Mesendoderm (in vitro differentiated cells): ENCODE results near the gene IQCN.

Experiments used
- DNase-seq: peaks from one replicate; pipeline ENCODE4 v3.0.0; 2013
- H2AK5ac ChIP-seq: 2 replicates; pipeline ENCODE4 v1.6.1; 2013; ENCODE audit warnings: low read length, inconsistent platforms
- H2BK120ac ChIP-seq: 2 replicates; pipeline ENCODE4 v1.6.1; 2013; ENCODE audit warnings: low read depth, mild to moderate bottlenecking, low read length, moderate library complexity, mixed read lengths
- H2BK15ac ChIP-seq: replicated peaks from 2 replicates; pipeline ENCODE4 v1.6.1; 2013; ENCODE audit warnings: low read depth, mild to moderate bottlenecking, moderate library complexity
- H2BK5ac ChIP-seq: 2 replicates; pipeline ENCODE4 v1.6.1; 2013; ENCODE audit warnings: low read length, inconsistent platforms
- H3K18ac ChIP-seq: 2 replicates; pipeline ENCODE4 v1.6.1; 2013; ENCODE audit warnings: mild to moderate bottlenecking, low read length, mixed read lengths
- H3K23ac ChIP-seq: one replicate; pipeline ENCODE4 v1.6.1; 2013; ENCODE audit warnings: low read length
- H3K27ac ChIP-seq: 2 replicates; pipeline ENCODE4 v1.5.1; 2013; ENCODE audit warnings: low read depth, mild to moderate bottlenecking, inconsistent platforms, low read length, moderate library complexity
- H3K27me3 ChIP-seq: 2 replicates; pipeline ENCODE4 v1.6.1; 2013; ENCODE audit warnings: low read length, control low read depth, mild to moderate bottlenecking, inconsistent platforms; ENCODE audit not compliant: insufficient read depth, poor library complexity
- H3K36me3 ChIP-seq: 2 replicates; pipeline ENCODE4 v1.6.1; 2013; ENCODE audit warnings: low read length, inconsistent platforms; ENCODE audit not compliant: control insufficient read depth, insufficient read depth
- H3K4ac ChIP-seq: one replicate; pipeline ENCODE4 v1.6.1; 2013; ENCODE audit warnings: low read depth, mild to moderate bottlenecking, low read length, moderate library complexity
- H3K4me1 ChIP-seq: 2 replicates; pipeline ENCODE4 v1.6.1; 2013; ENCODE audit warnings: low read depth, low read length, inconsistent platforms; ENCODE audit not compliant: control insufficient read depth
- H3K4me2 ChIP-seq: 2 replicates; pipeline ENCODE4 v1.6.1; 2013; ENCODE audit warnings: low read length
- H3K4me3 ChIP-seq: 2 replicates; pipeline ENCODE4 v1.5.1; 2013; ENCODE audit warnings: mild to moderate bottlenecking, low read length
- H3K56ac ChIP-seq: one replicate; pipeline ENCODE4 v1.6.1; 2013; ENCODE audit warnings: low read length
- H3K79me1 ChIP-seq: 2 replicates; pipeline ENCODE4 v1.6.1; 2013; ENCODE audit warnings: low read length, inconsistent platforms
- H3K79me2 ChIP-seq: 2 replicates; pipeline ENCODE4 v1.6.1; 2013; ENCODE audit warnings: mild to moderate bottlenecking, low read length; ENCODE audit not compliant: control insufficient read depth, insufficient read depth
- H3K9ac ChIP-seq: 2 replicates; pipeline ENCODE4 v1.6.1; 2013; ENCODE audit warnings: low read length, inconsistent platforms
- H4K5ac ChIP-seq: one replicate; pipeline ENCODE4 v1.6.1; 2013; ENCODE audit warnings: low read length
- H4K8ac ChIP-seq: one replicate; pipeline ENCODE4 v1.6.1; 2013; ENCODE audit warnings: low read depth, mild to moderate bottlenecking, control low read depth, low read length, moderate library complexity
- WGBS: extraction: QIAGEN DNeasy Blood & Tissue Kit; methylation state at CpG from one replicate; pipeline ENCODE4 v1.1.7; 2013; ENCODE audit warnings: low lambda C conversion rate, missing lambda C conversion rate; ENCODE audit not compliant: insufficient coverage; ENCODE audit errors: extremely low coverage; 5-methylcytosine and 5-hydroxymethylcytosine counted together

The IQCN gene

GRCh38 chr19:18229474-18229873 is 44.8 kb downstream of the IQCN start:
- H3K27me3 ChIP-seq: peaks cover 6% of the 10 kb centered on the region
- no peaks in the 10 kb centered on the region for H3K79me1 ChIP-seq
- no peak overlapping the region for H4K5ac ChIP-seq
- no peak overlapping the region for H2BK5ac ChIP-seq
- WGBS: no CpG with 5 or more reads among the region's 5 CpGs
- no peak overlapping the region for H3K23ac ChIP-seq
- no peak for DNase-seq
- no peaks in the 10 kb centered on the region for H3K79me2 ChIP-seq
- H3K4me2 ChIP-seq: no peak overlapping the region
- H3K36me3 ChIP-seq: no peaks in the 10 kb centered on the region
- H3K4ac ChIP-seq: no peak overlapping the region
- no peak overlapping the region for H2BK120ac ChIP-seq
- no peak overlapping the region for H3K18ac ChIP-seq
- H3K27ac ChIP-seq: no peak overlapping the region
- no peak overlapping the region for H2BK15ac ChIP-seq
- no peak overlapping the region for H3K9ac ChIP-seq
- H3K4me1 ChIP-seq: peaks cover 6% of the 10 kb centered on the region
- no peak overlapping the region for H4K8ac ChIP-seq
- H3K4me3 ChIP-seq: no peak overlapping the region
- no peak overlapping the region for H2AK5ac ChIP-seq
- H3K56ac ChIP-seq: no peak overlapping the region

- no peak for DNase-seq
- H3K18ac ChIP-seq: no peak overlapping the region
- no peak overlapping the region for H2BK120ac ChIP-seq
- H3K27me3 ChIP-seq: peaks cover 6% of the 10 kb centered on the region
- H3K4me1 ChIP-seq: peaks cover 6% of the 10 kb centered on the region
- H3K36me3 ChIP-seq: no peaks in the 10 kb centered on the region
- H2BK15ac ChIP-seq: no peak overlapping the region
- H3K79me2 ChIP-seq: no peaks in the 10 kb centered on the region
- no peak overlapping the region for H3K4ac ChIP-seq
- H3K4me2 ChIP-seq: no peak overlapping the region
- H3K27ac ChIP-seq: no peak overlapping the region
- no peak overlapping the region for H4K5ac ChIP-seq
- H3K4me3 ChIP-seq: no peak overlapping the region
- H3K56ac ChIP-seq: no peak overlapping the region
- no CpG with 5 or more reads among the region's 6 CpGs for WGBS
- no peak overlapping the region for H3K9ac ChIP-seq
- H3K79me1 ChIP-seq: no peaks in the 10 kb centered on the region
- no peak overlapping the region for H2AK5ac ChIP-seq
- no peak overlapping the region for H4K8ac ChIP-seq
- H3K23ac ChIP-seq: no peak overlapping the region
- no peak overlapping the region for H2BK5ac ChIP-seq
These were observed 46.4 kb downstream of the IQCN start for GRCh38 chr19:18227781-18228271.

GRCh38 chr19:18226956-18227780 is 47.1 kb downstream of the IQCN start:
- Histone ChIP-seq H2BK15ac (no peak overlapping the region), H3K27me3 (peaks cover 6% of the 10 kb centered on the region), H3K79me2 (no peaks in the 10 kb centered on the region), H3K56ac (no peak overlapping the region), H3K79me1 (no peaks in the 10 kb centered on the region), H3K4me2 (no peak overlapping the region), H3K4me3 (no peak overlapping the region), H3K18ac (no peak overlapping the region), H3K23ac (no peak overlapping the region), H3K27ac (no peak overlapping the region), H2BK120ac (no peak overlapping the region), H4K8ac (no peak overlapping the region), H4K5ac (no peak overlapping the region), H2AK5ac (no peak overlapping the region), H3K36me3 (no peaks in the 10 kb centered on the region), H2BK5ac (no peak overlapping the region), H3K4me1 (peaks cover 3% of the 10 kb centered on the region), H3K4ac (no peak overlapping the region), H3K9ac (no peak overlapping the region)
- no peak for DNase-seq
- WGBS: no CpG with 5 or more reads among the region's 18 CpGs

GRCh38 chr19:18225702-18226468 is 48.4 kb downstream of the IQCN start, which contains the start of gene PDE4C:
Gene PDE4C (minus strand): TSS chr19:18226438. CDS start chr19:18226415, 23 bp downstream.
- H3K79me1 ChIP-seq: no peaks in the 10 kb centered on the region
- no peaks in the 10 kb centered on the region for H3K79me2 ChIP-seq
- H4K8ac ChIP-seq: no peak within 1 kb of the TSS
- peaks cover 6% of the 10 kb centered on the region for H3K27me3 ChIP-seq
- no peak within 1 kb of the TSS for H3K4me3 ChIP-seq
- H2BK5ac ChIP-seq: no peak within 1 kb of the TSS
- H3K56ac ChIP-seq: peak within 1 kb of the TSS; percentile 75
- no peak within 1 kb of the TSS for H2BK120ac ChIP-seq
- H3K4ac ChIP-seq: no peak within 1 kb of the TSS
- H3K27ac ChIP-seq: no peak within 1 kb of the TSS
- H3K36me3 ChIP-seq: no peaks in the 10 kb centered on the region
- H3K23ac ChIP-seq: no peak within 1 kb of the TSS
- no peaks in the 10 kb centered on the region for H3K4me1 ChIP-seq
- H3K18ac ChIP-seq: no peak within 1 kb of the TSS
- DNase-seq: no peak
- peak within 1 kb of the TSS; percentile 30 for H3K9ac ChIP-seq
- H3K4me2 ChIP-seq: no peak within 1 kb of the TSS
- no peak within 1 kb of the TSS for H2AK5ac ChIP-seq
- no peak within 1 kb of the TSS for H4K5ac ChIP-seq
- no CpG with 5 or more reads among the region's 51 CpGs for WGBS
- H2BK15ac ChIP-seq: no peak within 1 kb of the TSS

GRCh38 chr19:18225355-18225701 is 48.9 kb downstream of the IQCN start:
- H3K4me1 ChIP-seq: no peaks in the 10 kb centered on the region
- no peak for DNase-seq
- H3K27me3 ChIP-seq: peaks cover 6% of the 10 kb centered on the region
- H3K23ac ChIP-seq: no peak overlapping the region
- H3K27ac ChIP-seq: no peak overlapping the region
- no peak overlapping the region for H3K4me3 ChIP-seq
- H3K56ac ChIP-seq: peak overlapping the region; percentile 75
- H3K4me2 ChIP-seq: no peak overlapping the region
- no peaks in the 10 kb centered on the region for H3K36me3 ChIP-seq
- H2AK5ac ChIP-seq: no peak overlapping the region
- H3K4ac ChIP-seq: no peak overlapping the region
- H4K5ac ChIP-seq: no peak overlapping the region
- no peak overlapping the region for H2BK5ac ChIP-seq
- H2BK15ac ChIP-seq: no peak overlapping the region
- no peak overlapping the region for H3K18ac ChIP-seq
- H3K79me2 ChIP-seq: no peaks in the 10 kb centered on the region
- H4K8ac ChIP-seq: no peak overlapping the region
- no peak overlapping the region for H2BK120ac ChIP-seq
- no CpG with 5 or more reads among the region's 16 CpGs for WGBS
- H3K79me1 ChIP-seq: no peaks in the 10 kb centered on the region
- peak overlapping the region; percentile 18 for H3K9ac ChIP-seq
